ENCODE data around the gene CFB. TPM values are rescaled to one million over a fixed set of nuclear protein-coding genes. Genes with fewer than 3 reads are reported as not detected.
"Not testable (repeated sequence)": the region's sequence is repeated elsewhere in the genome, so short reads cannot be mapped to it uniquely, and the experiment has no call there.

Gene CFB
- total RNA-seq, 4 donors from 2014 or later: 23.1 to 183 (median 89.9) TPM

DNA sequence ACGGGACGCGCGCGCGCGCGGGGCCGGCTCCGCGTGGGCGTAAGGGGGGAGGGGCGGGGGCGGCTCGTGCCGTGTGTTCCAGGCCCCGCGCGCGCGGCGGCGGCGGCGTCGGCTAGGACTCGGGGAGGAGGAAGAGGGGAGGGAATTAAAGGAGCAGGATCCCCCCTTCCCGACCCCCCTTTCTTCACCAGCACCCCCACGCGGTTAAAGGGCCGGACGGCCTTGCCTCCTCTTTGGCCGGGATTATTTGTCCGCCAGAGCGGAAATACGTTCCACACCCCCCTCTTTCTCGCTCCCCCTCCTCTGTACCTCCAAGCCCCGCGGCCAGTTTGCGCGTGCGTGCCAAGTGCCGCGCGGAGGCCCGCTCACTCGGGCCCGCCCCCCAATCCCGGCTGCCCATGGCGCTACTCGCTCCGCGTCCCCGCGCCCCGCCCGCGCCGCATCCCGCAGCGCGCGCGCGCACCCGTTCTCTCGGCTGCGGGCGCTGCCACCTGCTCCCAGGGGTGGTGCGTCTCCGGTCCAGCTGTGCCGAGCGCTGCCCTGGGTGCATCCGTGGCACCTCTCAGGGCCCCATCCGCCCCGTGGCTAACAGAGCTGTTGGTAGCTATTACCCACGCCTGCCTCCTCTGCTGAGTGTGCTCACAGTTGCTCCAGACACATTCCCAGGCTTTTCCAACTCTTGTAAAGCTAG lies 43.8 kb upstream of the CFB start, which contains the start of gene ZBTB12:
Gene ZBTB12, minus strand, starts transcription at position 134 of the 691 bp plus-strand sequence. CDS start 781 bp downstream, outside the sequence.
- peak; percentile 55 to 60 for TF ChIP-seq POLR2A (IDR thresholded peaks at IDR 0.05)
- TF ChIP-seq, protein P1, sequence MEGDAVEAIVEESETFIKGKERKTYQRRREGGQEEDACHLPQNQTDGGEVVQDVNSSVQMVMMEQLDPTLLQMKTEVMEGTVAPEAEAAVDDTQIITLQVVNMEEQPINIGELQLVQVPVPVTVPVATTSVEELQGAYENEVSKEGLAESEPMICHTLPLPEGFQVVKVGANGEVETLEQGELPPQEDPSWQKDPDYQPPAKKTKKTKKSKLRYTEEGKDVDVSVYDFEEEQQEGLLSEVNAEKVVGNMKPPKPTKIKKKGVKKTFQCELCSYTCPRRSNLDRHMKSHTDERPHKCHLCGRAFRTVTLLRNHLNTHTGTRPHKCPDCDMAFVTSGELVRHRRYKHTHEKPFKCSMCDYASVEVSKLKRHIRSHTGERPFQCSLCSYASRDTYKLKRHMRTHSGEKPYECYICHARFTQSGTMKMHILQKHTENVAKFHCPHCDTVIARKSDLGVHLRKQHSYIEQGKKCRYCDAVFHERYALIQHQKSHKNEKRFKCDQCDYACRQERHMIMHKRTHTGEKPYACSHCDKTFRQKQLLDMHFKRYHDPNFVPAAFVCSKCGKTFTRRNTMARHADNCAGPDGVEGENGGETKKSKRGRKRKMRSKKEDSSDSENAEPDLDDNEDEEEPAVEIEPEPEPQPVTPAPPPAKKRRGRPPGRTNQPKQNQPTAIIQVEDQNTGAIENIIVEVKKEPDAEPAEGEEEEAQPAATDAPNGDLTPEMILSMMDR (IDR thresholded peaks at IDR 0.05): peak in 3 of 6 experiments; percentile 18 to 29 (median 22)
- DNase-seq: peak; percentile 88 to 96 (median 90)
- H3K4me3 ChIP-seq: peak within 1 kb of the TSS; percentile 50 to 78 (median 68)
- peak within 1 kb of the TSS; percentile 67 to 91 (median 82) for H3K27ac ChIP-seq
- no peaks in the 10 kb centered on the region for H3K36me3 ChIP-seq
- H3K9me3 ChIP-seq: no peaks in the 10 kb centered on the region
- H3K4me1 ChIP-seq: peaks cover 0 to 32% (median 10%) of the 10 kb centered on the region in 4 donors
- no peaks in the 10 kb centered on the region for H3K27me3 ChIP-seq

DNA sequence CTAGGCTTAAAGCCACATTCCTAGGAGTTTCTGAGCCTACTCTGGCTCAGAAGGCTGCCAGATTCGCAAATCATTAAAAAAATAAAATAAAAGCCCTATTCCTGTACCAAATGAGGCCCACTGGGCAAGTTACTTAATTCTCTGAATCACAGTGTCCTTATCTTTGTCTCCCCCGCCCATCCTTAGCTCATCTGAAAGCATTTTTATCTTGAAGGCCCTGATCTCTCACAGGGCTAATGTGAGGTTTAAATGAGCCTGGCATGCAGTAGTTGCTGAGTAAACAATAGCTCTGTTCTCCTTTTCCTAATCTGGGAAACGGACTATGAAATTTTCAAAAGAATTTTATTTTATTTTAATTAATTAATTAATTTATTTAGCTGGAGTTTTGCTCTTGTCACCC lies 41.9 kb upstream of the CFB start:
- Histone ChIP-seq H3K9me3 (no peaks in the 10 kb centered on the region), H3K4me1 (peaks cover 0 to 26% (median 7%) of the 10 kb centered on the region in 4 donors), H3K4me3 (no peak overlapping the region), H3K27ac (no peak overlapping the region), H3K36me3 (no peaks in the 10 kb centered on the region), H3K27me3 (no peaks in the 10 kb centered on the region)
- TF ChIP-seq, protein P1 (IDR thresholded peaks at IDR 0.05): no peak
- no peak for TF ChIP-seq POLR2A (IDR thresholded peaks at IDR 0.05)
- no peak for DNase-seq

DNA sequence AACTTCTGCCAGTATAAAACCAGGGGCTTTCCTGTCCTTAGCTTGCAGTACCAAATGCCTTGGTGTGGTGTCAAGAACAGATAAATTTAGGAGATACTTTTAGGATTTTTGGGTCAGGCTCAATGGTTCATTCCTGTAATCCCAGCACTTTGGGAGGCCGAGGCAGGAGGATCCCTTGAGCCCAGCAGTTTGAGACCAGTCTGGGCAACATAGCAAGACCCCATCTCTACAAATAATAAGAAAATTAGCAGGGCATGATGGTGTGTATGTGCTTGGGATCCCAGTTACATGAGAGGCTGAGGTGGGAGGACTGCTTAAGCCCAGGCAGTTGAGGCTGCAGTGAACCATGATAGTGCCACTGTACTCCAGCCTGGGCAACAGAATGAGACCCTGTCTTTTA lies 40.9 kb upstream of the CFB start:
- no peak for DNase-seq
- no peaks in the 10 kb centered on the region for H3K27me3 ChIP-seq
- peaks cover 0 to 19% (median 7%) of the 10 kb centered on the region in 4 donors for H3K4me1 ChIP-seq
- H3K4me3 ChIP-seq: no peak overlapping the region
- H3K27ac ChIP-seq: no peak overlapping the region
- no peaks in the 10 kb centered on the region for H3K9me3 ChIP-seq
- no peaks in the 10 kb centered on the region for H3K36me3 ChIP-seq
- TF ChIP-seq POLR2A (IDR thresholded peaks at IDR 0.05): no peak

DNA sequence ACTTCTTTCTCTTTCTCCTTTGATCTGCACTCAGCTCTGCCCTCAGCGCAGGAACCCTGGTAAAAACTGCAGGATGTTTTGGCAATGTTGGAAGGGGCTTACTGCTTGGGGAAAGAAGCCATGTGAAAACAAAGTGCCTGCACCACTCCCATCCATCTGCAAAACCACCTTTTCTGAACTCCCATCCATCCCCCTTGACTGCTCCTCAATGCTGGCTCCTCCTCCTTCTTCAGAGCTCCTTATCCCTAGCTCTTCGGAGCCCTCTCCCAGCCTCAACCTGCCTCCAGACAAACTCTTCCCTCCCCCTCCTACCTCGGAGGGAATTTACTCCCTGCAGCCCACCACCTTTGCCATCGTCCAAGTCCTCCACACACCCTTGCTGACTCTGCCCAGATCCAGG lies 39.8 kb upstream of the CFB start:
- no peak for DNase-seq
- H3K4me1 ChIP-seq: peaks cover 0 to 14% (median 5%) of the 10 kb centered on the region in 4 donors
- no peak overlapping the region for H3K4me3 ChIP-seq
- no peaks in the 10 kb centered on the region for H3K36me3 ChIP-seq
- H3K27ac ChIP-seq: no peak overlapping the region
- TF ChIP-seq, protein P1 (IDR thresholded peaks at IDR 0.05): no peak
- TF ChIP-seq POLR2A (IDR thresholded peaks at IDR 0.05): no peak
- H3K9me3 ChIP-seq: no peaks in the 10 kb centered on the region
- no peaks in the 10 kb centered on the region for H3K27me3 ChIP-seq

DNA sequence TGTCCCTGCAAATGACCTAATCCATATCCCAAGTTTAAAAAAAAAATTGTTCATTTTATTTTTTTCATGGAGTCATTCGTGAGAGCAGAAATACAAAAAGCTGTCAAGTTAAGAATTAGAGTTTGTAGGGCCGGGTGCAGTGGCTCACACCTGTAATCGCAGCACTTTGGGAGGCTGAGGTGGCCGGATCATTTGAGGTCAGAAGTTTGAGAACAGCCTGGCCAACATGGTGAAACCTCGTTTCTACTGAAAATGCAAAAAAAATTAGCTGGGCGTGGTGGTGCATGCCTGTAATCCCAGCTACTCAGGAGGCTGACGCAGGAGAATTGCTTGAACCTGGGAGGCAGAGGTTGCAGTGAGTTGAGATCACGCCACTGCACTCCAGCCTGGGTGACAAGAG lies 39.2 kb upstream of the CFB start:
- not testable (repeated sequence) for H3K27me3 ChIP-seq, H3K4me3 ChIP-seq, DNase-seq, H3K9me3 ChIP-seq, H3K27ac ChIP-seq, H3K36me3 ChIP-seq, H3K4me1 ChIP-seq

DNA sequence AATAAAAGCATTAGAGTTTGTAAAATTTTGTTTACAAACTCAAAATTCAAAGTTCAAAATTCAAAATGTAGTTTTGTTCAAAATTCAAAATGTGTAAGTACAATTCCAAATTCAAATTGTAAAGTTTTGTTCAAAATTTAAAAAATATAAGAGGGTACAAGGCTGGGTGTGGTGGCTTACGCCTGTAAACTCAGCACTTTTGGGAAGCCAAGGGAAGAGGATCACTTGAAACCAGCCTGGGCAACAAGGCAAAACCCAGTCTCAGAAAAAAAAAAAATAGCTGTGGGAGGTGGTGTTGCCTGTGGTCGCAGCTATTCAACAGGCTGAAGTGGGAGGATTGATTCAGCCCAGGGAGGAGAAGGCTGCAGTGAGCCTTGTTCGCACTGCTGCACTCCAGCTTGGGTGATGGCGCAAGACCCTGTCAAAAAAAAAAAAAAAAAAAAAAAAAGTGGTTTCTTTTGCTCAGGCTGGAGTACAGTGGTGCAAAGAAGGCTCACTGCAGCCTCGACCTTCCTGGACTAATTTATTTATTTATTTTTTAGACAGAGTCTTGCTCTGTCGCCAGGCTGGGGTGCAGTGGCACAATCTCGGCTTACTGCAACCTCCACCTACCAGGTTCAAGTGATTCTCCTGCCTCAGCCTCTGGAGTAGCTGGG lies 38.6 kb upstream of the CFB start:
- peaks cover 0 to 10% (median 2%) of the 10 kb centered on the region in 4 donors for H3K4me1 ChIP-seq
- no peak overlapping the region for H3K4me3 ChIP-seq
- no peak for DNase-seq
- no peaks in the 10 kb centered on the region for H3K36me3 ChIP-seq
- no peak for TF ChIP-seq POLR2A (IDR thresholded peaks at IDR 0.05)
- TF ChIP-seq, protein P1 (IDR thresholded peaks at IDR 0.05): no peak
- no peak overlapping the region for H3K27ac ChIP-seq
- no peaks in the 10 kb centered on the region for H3K27me3 ChIP-seq
- H3K9me3 ChIP-seq: no peaks in the 10 kb centered on the region

DNA sequence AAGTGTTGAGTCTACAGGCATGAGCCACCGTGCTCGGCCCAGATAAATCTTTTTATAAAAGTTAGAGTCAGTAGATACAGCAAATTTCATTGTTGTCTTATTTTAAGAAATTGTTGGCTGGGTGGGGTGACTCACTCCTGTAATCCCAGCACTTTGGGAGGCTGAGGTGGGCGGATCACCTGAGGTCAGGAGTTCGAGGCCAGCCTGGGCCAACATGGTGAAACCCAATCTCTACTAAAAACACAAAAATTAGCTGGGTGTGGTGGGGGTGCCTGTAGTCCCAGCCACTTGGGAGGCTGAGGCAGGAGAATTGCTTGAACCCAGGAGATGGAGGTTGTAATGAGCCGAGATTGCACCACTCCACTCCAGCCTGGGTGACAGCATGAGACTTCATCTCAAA lies 37.6 kb upstream of the CFB start:
- not testable (repeated sequence) for H3K36me3 ChIP-seq, H3K27me3 ChIP-seq, H3K9me3 ChIP-seq, DNase-seq, H3K27ac ChIP-seq, H3K4me1 ChIP-seq, H3K4me3 ChIP-seq

All from Peyer's patch (tissue), 4 donors.